ENCODE measurements around the gene ANKRD16. TPM values are rescaled to one million over a fixed set of nuclear protein-coding genes. Genes with fewer than 3 reads are reported as not detected.

The ANKRD16 gene
- total and polyA plus RNA-seq, 2 of the 8 experiments (the other 6 are each of a cell fraction or from before 2014, with no cell fraction given): 8.2 to 12.7 TPM

DNA sequence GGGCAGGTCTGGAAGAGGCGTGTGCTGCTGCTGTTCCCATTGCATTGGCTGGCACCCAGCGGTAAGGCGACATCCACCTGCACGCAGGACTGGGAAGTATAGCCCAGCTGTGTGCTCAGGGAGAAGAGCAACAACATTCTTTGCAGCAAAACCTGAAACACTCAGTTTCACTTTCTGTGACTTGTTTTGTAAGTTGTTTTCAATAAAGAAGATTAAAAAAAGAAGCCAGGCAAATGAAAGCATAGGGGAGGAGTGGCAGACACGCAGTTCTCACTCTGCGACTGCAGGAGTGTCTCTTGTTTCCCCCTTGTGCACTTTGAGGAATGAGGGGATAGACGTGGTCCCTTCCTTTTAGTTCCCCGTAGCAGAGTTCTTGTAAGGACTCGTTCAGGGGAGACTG, 6.1 kb upstream of the ANKRD16 start:
- Histone ChIP-seq H3K14ac (ENCODE audit: insufficient read length) (no peak overlapping the region), H2BK5ac (ENCODE audit: low read depth, low read length) (no peak overlapping the region), H3K79me1 (ENCODE audit: low read depth, low read length) (peaks cover 13% of the 10 kb centered on the region), H3K18ac (ENCODE audit: extremely low read depth, low read length) (no peak overlapping the region), H3K4ac (replicated peaks; ENCODE audit: insufficient read length, low read depth, low read length) (no peak overlapping the region), H3K23me2 (ENCODE audit: low read depth, low read length) (peaks cover under 1% of the 10 kb centered on the region; the same call in 1 of the 2 replicates), H2BK120ac (replicated peaks; ENCODE audit: low read depth, low read length) (no peak overlapping the region), H3K36me3 (ENCODE audit: control insufficient read depth in 2 of 4, insufficient read depth in 4 of 4, low read length in 3 of 4) (peaks cover 0 to 29% (median 13%) of the 10 kb centered on the region in 4 experiments; a peak in 6 of 8 replicates), H4K5ac (ENCODE audit: insufficient read length, low read depth, low read length) (no peak overlapping the region), H4K91ac (replicated peaks; ENCODE audit: insufficient read length, low read length) (no peak overlapping the region), H2BK20ac (ENCODE audit: low read length) (no peak overlapping the region), H3K56ac (replicated peaks; ENCODE audit: insufficient read length, low read depth, low read length) (no peak overlapping the region), H3K9me3 (ENCODE audit: insufficient read depth in 2 of 2, low read depth in 1 of 2, low read length in 1 of 2) (no peaks in the 10 kb centered on the region), H3K9ac (replicated peaks in 1 of 4; ENCODE audit: extremely low read depth in 1 of 4, low read depth in 3 of 4, low read length in 3 of 4) (no peak overlapping the region), H2BK12ac (ENCODE audit: low read depth, low read length) (no peak overlapping the region), H4K20me1 (replicated peaks in 1 of 2; ENCODE audit: control insufficient read depth in 1 of 2, insufficient read depth in 2 of 2, low read length in 2 of 2) (peaks cover 18 to 20% of the 10 kb centered on the region in 2 experiments), H3K27me3 (replicated peaks in 1 of 4; ENCODE audit: control insufficient read depth in 3 of 4, extremely low read depth in 1 of 4, insufficient read depth in 3 of 4, low read length in 3 of 4) (no peaks in the 10 kb centered on the region; a peak in 1 of 7 replicates), H3K4me2 (ENCODE audit: insufficient read depth in 1 of 2, low read depth in 2 of 2, low read length in 2 of 2) (no peak overlapping the region), H2BK15ac (ENCODE audit: low read length) (no peak overlapping the region), H3K4me3 (ENCODE audit: extremely low read depth in 1 of 4, insufficient read depth in 2 of 4, low read depth in 3 of 4, low read length in 4 of 4) (no peak overlapping the region), H3K23ac (ENCODE audit: insufficient read length) (no peak overlapping the region), H3K79me2 (ENCODE audit: control insufficient read depth in 1 of 2, insufficient read depth in 2 of 2, low read length in 2 of 2) (peaks cover 5 to 61% of the 10 kb centered on the region in 2 experiments), H2AFZ (ENCODE audit: low read length) (no peak overlapping the region), H3K27ac (ENCODE audit: low read depth, low read length) (no peak overlapping the region), H2AK5ac (ENCODE audit: low read depth, low read length) (no peak overlapping the region), H3K4me1 (replicated peaks in 1 of 4; ENCODE audit: control insufficient read depth in 3 of 4, insufficient read depth in 4 of 4, low read length in 3 of 4) (peaks cover 0 to 5% (median 3%) of the 10 kb centered on the region in 4 experiments; a peak in 3 of 7 replicates), H4K8ac (ENCODE audit: extremely low read depth, insufficient read depth, low read length) (no peak overlapping the region)
- ChIA-PET CTCF (ENCODE audit: partially characterized antibody) (no interaction called here), POLR2A (ENCODE audit: partially characterized antibody) (interaction anchor here (0.5 kb wide), 1 partner anchor 221 kb away, joined by 3 read pairs; no protein-coding TSS in a partner anchor)
- 93% methylated on average over 9 of the region's 9 CpGs; no CpG with 5 or more reads in 1 of the 2 experiments for WGBS, 2 experiments (ENCODE audit: extremely low coverage in 1 of 2, insufficient coverage in 1 of 2, insufficient read length in 1 of 2, insufficient replicate concordance in 2 of 2, low coverage in 1 of 2, low lambda C conversion rate in 2 of 2, missing lambda C conversion rate in 1 of 2)
- FAIRE-seq (no peak), DNase-seq (ENCODE audit: low read depth in 1 of 2, low spot score in 2 of 2) (no peak)
- TF ChIP-seq RFX5 (IDR thresholded peaks at IDR 0.05; ENCODE audit: borderline replicate concordance, low read depth, low read length) (no peak), SRF (IDR thresholded peaks at IDR 0.05; ENCODE audit: low read depth, low read length) (no peak), CTBP2 (IDR thresholded peaks at IDR 0.05; ENCODE audit: borderline replicate concordance, insufficient read depth, insufficient read length, low read length) (no peak), SAP30 (IDR thresholded peaks at IDR 0.05; ENCODE audit: insufficient read depth, insufficient replicate concordance, low read length) (no peak), SIX5 (IDR thresholded peaks at IDR 0.05; ENCODE audit: low read depth, low read length) (no peak), MAFK (IDR thresholded peaks at IDR 0.05; ENCODE audit: low read depth, low read length) (no peak), CREB1 (IDR thresholded peaks at IDR 0.05) (no peak), NANOG (IDR thresholded peaks at IDR 0.05; ENCODE audit: insufficient read depth, low read depth, low read length, poor library complexity, severe bottlenecking) (no peak), BCL11A (IDR thresholded peaks at IDR 0.05; ENCODE audit: low read depth in 2 of 2, low read length in 2 of 2) (no peak), HDAC2 (IDR thresholded peaks at IDR 0.05; ENCODE audit: borderline replicate concordance in 1 of 2, low read depth in 2 of 2, low read length in 2 of 2) (no peak), CHD1 (IDR thresholded peaks at IDR 0.05; ENCODE audit: low read depth, low read length) (no peak), EGR1 (IDR thresholded peaks at IDR 0.05; ENCODE audit: borderline replicate concordance, low read depth, low read length) (no peak)
- TF ChIP-seq, protein P1, sequence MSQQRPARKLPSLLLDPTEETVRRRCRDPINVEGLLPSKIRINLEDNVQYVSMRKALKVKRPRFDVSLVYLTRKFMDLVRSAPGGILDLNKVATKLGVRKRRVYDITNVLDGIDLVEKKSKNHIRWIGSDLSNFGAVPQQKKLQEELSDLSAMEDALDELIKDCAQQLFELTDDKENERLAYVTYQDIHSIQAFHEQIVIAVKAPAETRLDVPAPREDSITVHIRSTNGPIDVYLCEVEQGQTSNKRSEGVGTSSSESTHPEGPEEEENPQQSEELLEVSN (IDR thresholded peaks at IDR 0.05): no peak
